Left renal pelvis (tissue), 4 donors: Measurements from ENCODE around the gene B9D1. TPM values are rescaled to one million over a fixed set of nuclear protein-coding genes. Genes with fewer than 3 reads are reported as not detected.

Source experiments
- DNase-seq, 4 donors: peaks; one replicate each; pipeline ENCODE4 v3.0.0-alpha.2; 2013; ENCODE audit warnings: low read depth in 4 of 4, low spot score in 3 of 4
- polyA plus RNA-seq, 4 donors: library from polyadenylated mRNA; unstranded; fragments of 120-200 nt; gene quantifications; one replicate each; pipeline ENCODE4 v1.2.1, GENCODE V29; 2013; ENCODE audit not compliant: insufficient read length in 4 of 4

B9D1 gene
- polyA plus RNA-seq, 4 donors, result 16.9 to 47.9 (median 31.1) TPM

GRCh38 chr17:19327031-19327783 is 35.3 kb downstream of the B9D1 start:
- no peak for DNase-seq

DNA sequence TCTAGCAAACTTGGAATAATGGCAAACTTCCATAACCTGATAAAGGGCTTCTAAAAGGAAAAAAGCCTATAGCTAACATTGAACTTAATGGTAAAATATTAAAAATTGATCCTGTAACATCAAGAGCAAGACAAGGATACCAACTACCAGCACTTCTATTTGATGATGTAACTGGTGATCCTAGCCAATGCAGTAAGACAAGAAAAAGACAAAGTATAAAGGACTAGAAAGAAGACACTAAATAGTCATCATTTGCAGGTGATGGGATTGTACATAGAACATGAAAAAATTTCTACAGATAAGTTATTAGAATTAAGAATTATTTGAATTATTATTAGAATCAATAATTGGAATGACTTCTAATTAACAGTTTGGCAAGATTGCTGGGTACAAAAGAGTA is 37.0 kb downstream of the B9D1 start:
- DNase-seq, result no peak

GRCh38 chr17:19322861-19323260 is 39.7 kb downstream of the B9D1 start:
- no peak for DNase-seq

DNA sequence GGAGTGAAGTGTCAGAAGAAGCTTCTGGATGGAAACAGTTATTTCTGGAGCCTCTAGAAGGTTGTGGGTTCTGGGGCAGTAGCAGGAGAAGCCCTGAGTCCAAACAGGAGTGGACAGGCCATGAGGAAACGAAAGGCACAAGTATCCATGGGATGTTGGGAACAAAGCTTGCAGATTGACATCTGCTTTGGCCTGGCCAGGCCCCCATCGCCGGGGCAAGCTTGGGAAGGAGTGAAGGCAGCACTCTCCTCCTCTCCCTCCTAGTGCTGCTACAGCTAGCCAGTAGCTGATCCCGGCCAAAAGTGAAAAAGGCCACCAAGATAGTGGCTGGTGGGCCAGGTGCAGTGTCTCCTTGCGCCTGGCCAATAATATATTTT is 40.4 kb downstream of the B9D1 start:
- no peak for DNase-seq

GRCh38 chr17:19321481-19322128 is 40.9 kb downstream of the B9D1 start:
- no peak for DNase-seq

DNA sequence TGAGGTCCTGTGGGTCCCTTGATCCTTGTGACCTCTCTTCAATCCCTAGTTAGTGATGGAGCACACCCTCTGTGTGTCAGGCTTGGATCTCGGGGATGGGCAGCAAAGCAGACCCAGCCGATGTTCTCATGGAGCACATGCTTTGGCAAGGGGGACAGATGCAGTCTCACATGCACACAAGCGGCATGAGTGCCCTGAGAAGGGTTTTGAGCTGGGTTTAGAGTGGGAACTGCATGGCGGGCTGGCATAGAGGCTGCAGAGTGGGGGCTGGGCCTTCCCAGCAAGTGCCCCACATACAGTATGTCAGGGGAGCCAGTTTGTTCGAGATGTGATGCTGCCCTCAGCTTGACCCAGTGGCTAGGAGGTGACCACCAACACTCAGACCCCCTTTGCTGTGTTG is 41.6 kb downstream of the B9D1 start:
- no peak for DNase-seq

DNA sequence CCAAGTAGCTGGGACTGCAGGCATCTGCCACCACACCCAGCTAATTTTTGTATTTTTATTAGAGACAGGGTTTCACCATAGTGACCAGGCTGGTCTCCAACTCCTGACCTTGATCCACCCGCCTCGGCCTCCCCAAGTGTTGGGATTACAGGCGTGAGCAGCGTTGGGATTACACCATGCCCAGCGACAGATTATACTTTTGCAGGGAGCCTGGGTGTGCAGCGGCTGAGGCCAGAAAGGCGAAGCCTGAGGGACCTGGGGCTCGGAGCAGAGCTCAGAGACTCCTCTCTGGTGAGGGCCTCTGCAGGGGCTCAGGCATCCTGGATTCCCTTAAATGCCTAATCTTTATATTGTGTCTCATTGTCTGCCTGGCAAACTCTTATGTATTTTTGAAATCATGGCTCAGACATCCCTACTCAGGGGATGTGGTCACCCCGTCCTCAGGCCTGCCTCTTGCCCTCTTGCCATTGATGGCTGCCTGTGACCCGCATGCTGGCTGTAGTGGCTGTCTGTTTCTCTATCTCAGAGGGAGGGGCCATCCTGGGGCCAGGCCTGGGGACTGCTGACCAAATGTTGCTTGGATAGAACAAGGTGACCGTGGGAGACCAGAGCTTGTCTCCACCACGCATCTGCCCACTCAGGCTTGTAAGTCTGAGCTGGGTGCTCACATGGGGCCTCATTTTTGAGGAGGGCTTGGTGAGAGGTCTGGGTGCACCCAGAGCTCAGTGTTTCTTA is 42.6 kb downstream of the B9D1 start:
- DNase-seq, result no peak

DNA sequence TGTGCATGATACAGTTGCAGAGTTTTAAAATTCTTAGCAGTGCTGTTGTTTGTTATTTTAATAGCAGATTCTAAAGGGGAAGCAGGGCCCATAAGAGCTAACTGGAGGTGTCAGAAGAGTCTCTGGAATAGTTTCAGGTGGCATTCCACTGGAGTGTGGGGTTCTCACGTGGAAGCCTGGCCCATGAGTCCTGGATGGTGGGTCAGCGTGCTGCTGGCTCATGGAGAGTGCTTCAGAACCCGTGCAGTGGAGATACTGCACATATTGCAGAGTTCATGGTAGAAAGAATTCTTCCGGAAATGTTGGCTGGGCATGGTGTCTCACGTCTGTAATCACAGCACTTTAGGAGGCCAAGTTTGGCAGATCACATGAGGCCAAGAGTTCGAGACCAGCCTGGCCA is 43.9 kb downstream of the B9D1 start:
- no peak for DNase-seq

DNA sequence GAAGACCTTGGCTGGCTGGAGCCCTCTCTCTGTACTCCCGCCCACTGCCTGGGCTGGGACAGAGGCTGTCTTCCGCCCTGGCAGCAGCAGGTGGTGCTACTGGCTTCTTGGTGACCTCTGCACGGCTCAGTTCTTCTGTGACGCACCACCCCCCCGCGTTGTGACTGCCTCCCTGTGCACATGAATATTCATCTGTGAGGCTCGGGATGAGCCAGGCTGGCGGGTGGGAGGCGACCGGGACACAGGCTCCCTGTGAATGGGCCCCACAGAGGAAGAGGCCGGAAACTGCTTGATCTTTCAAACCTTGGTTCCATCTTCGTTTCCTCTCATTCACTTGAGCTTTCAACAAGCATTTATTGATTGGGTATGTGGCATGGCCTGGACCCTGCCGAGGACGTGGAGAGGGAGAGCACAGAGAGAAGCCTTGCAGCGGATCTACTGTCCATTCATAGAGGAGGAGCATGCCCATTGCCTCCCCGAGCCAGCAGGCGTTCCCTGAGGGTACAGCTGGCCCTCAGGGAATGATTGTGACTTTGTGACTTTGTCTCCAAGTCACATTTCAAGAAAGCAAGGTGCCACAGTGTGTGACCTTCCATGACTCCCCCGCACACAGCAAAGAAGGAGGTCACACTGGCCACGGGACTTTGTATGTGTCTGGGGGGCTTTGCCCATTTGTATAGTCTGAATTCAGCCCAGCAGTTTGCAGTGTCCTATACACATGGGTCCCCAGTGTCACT is 45.0 kb downstream of the B9D1 start:
- peak; percentile 82 to 93 (median 87) for DNase-seq

GRCh38 chr17:19316761-19317358 is 45.7 kb downstream of the B9D1 start:
- peak in 2 of 4 donors; percentile 39 to 59 for DNase-seq

DNA sequence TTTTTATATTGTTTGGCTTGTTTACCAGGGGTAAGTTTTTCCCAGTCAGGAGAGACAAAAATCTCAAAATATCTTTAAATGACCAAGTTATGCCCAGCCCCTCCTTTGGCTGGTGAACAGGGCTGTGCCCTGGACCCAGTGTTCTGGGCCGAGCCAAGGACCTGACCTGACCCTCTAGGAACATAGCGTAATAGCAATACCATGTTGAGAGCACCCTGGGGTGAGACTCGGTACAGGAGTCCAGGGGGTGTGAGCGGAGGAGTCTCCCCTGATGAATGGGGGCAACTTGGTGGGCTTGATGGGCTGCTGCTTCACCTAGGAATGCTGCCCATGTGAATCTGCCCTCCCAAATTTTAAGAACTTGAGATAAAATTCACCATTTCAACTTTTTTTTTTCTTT is 47.4 kb downstream of the B9D1 start:
- no peak for DNase-seq

DNA sequence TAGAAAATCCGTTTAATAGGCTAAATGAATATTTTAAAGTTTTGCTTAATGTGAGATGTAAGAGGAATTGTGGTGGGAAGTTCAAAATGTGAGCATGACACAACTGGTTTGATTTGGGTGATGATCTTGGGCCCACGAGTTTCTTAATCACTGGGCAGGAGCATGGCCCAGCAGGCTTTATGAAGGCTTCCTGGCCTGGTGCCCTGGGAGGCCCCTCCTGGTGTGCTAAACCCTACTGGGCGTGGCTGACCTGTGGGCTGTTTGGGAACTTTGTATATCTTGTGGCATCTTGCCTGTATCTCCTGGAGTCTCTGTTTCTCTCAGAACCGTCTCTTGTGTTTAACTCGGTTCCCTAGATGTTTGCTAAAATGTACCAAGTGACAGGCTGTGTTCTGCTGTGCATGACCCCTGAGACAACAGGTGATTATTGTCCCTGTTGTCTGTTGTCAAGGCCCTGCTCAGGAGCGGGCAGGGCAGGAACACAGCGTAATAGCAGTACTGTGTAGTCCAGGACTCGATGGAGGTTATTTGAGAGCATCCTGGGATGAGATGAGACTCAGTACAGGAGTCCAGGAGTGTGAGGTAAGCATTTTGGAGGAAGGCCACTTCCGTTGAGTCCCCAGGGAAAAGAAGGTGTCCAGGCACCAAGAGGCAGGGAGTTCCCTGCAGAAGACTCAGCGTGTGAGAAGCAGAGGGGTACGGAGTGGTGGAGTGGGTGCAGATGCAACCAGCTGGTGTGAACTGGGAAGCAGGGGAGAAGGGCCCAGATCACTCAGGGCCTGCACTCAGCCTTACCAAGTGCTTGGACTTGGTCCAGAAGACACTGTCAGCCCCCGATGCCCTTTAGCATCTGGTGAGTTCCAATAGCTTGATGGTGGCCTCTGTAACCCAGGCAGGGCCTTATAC is 48.5 kb downstream of the B9D1 start:
- no peak for DNase-seq

DNA sequence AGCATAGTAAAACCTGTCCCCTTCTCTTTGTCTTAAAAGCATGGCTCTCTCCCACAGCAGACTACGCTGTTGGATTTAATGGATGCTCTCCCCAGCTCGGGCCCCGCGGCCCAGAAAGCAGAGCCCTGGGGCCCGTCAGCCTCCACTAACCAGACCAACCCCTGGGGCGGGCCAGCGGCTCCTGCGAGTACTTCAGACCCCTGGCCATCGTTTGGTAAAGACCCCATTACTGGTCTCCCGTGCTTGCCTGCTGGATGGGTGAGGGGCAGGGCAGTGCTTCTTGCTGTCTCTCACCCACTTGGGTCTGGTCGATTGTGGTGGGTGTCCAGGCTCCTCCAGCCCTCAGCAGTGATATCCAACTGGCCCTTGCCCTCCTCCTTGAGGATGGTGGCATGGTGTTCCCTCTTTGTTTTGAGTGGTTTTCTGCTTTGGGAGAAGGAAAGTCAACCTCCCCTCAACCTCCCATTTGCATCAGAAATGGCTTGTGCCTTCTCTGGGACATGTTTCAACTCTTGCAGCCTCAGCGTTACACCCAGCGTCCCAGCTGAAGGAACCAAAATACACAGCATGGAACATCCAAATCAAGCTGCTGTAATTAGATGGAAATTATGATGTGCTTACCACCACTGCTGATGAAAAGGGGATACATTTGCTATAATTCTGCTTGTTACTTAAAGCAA is 49.3 kb downstream of the B9D1 start:
- no peak for DNase-seq

DNA sequence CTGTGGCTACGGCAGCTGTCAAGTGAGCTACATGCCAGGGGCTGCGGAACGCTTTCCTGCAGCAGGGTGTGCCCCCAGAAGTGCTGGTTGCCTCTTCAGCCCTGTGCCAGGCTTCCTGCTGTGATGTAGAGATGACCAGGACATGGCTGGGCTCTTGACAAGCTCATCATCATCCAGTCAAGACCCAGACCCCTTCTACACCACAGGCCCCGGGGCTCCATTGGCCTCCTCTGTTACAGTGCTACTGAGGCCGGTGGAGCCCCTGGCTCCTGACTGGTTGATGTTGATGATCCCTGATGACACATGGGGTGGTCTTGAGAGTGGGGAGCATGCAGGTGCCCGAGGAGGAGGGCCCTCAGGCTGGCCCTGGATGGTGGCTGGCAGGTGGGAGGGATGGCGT is 50.1 kb downstream of the B9D1 start:
- DNase-seq, result no peak

GRCh38 chr17:19311421-19312215 is 50.9 kb downstream of the B9D1 start:
- no peak for DNase-seq

- no peak for DNase-seq
Observed at GRCh38 chr17:19311016-19311415, 51.5 kb downstream of the B9D1 start.

GRCh38 chr17:19310151-19310550 is 52.4 kb downstream of the B9D1 start:
- no peak for DNase-seq

DNA sequence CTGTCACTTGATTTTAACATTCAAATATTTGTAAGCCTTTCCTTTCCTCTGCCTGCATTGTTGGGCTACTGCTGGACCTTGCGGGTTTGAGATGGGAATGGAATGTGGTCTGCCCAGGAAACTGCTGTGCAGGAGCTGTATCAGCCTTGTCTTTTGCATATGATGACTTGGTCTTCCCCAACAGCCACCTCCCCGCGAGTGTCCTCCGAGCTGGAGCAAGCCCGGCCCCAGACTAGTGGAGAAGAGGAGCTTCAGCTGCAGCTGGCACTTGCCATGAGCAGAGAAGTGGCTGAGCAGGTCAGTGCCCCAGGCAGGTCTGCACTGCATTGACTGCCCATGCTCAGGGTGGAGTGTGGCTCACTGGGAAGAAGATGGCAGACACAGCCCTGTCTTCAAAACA is 52.8 kb downstream of the B9D1 start:
- DNase-seq, result no peak
